ENCODE results near the gene ZNF430. TPM values are rescaled to one million over a fixed set of nuclear protein-coding genes. Genes with fewer than 3 reads are reported as not detected.

ZNF430 gene
- total RNA-seq, 1 experiment from 2014 or later, result 12.3 TPM

DNA sequence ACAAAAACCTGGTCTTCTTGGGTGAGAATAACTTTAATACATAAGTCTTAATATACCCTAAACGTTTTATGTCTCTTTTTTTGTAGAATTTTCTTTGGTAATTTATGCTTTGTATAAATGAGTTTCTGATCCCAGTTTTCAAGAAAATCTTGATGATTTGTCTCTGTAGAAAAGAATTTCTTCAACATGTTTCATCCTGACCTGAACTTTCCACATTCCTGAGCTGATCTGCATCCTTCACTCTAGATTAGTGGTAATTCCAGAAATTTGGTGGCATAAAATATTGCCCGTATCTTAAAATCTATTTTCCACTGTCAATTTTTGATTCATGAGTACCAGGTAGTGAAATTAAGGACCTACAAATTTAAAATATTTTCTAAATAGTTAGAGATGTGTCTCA lies 77.8 kb downstream of the ZNF430 start (continued):
- TF ChIP-seq TCF7 (CRISPR knock-in tag; IDR thresholded peaks at IDR 0.05; ENCODE audit: low read depth), result no peak
- no peak for TF ChIP-seq EMX1 (CRISPR knock-in tag; IDR thresholded peaks at IDR 0.05)
- TF ChIP-seq ZNF121 (CRISPR knock-in tag; IDR thresholded peaks at IDR 0.05), result no peak
- no peak for TF ChIP-seq NR1H2 (CRISPR knock-in tag; IDR thresholded peaks at IDR 0.05)
- TF ChIP-seq ELF4 (CRISPR knock-in tag; IDR thresholded peaks at IDR 0.05; ENCODE audit: low read depth), result no peak

DNA sequence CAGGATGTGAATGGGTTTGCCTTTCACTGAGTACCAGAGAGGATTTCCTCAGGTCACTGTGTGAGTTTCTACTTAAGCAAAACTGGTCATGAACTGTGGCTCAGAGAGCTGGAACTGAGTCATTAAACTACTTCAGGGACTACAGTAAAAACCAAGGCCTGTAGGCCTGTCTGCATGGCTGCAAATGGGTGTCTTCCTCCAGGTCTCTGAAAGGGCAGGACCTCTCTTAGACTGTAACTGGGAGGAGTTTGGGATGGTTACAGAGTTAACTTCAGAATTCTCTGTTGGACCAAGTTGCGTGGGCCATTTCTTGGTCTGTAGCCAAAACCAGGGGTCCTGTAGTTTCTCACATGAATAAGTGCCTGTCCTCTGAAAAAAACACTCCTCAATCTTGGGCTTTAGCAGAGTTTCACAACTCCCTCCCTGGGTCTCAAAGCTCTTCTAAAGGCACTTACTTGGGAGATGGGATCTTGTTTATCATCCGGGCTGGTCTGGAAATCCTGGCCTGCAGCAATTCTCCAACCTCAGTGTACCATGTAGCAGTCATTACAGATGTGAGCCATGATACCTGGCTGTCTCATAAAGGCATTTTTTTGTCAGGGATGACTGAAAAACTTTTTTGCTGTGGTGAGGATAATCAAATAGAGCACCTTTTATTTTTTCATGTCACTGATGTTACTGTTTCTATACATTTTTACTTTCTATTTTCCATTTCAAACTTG lies 81.2 kb downstream of the ZNF430 start:
- peak overlapping the region; percentile 8 for H3K27ac Mint-ChIP-seq
- POLR2A ChIA-PET, result interaction anchor here (0.9 to 1.4 kb wide), 2 partner anchors 40 to 81 kb away, joined by 3 to 4 read pairs; partner anchors contain the start of genes ZNF430 and ZNF431
- peaks cover 56% of the 10 kb centered on the region for H3K36me3 Mint-ChIP-seq
- CTCF ChIA-PET, result no interaction called here
- H3K4me3 Mint-ChIP-seq, result no peak overlapping the region
- DNase-seq (ENCODE audit: low spot score) (no peak), ATAC-seq (no peak)
- no peaks in the 10 kb centered on the region for H3K9me3 Mint-ChIP-seq
- no peaks in the 10 kb centered on the region for H3K4me1 Mint-ChIP-seq
- no peaks in the 10 kb centered on the region for H3K27me3 Mint-ChIP-seq (ENCODE audit: low read depth)
- no peak for TF ChIP-seq ZNF396 (CRISPR knock-in tag; IDR thresholded peaks at IDR 0.05; ENCODE audit: borderline replicate concordance)
- TF ChIP-seq, protein P1, sequence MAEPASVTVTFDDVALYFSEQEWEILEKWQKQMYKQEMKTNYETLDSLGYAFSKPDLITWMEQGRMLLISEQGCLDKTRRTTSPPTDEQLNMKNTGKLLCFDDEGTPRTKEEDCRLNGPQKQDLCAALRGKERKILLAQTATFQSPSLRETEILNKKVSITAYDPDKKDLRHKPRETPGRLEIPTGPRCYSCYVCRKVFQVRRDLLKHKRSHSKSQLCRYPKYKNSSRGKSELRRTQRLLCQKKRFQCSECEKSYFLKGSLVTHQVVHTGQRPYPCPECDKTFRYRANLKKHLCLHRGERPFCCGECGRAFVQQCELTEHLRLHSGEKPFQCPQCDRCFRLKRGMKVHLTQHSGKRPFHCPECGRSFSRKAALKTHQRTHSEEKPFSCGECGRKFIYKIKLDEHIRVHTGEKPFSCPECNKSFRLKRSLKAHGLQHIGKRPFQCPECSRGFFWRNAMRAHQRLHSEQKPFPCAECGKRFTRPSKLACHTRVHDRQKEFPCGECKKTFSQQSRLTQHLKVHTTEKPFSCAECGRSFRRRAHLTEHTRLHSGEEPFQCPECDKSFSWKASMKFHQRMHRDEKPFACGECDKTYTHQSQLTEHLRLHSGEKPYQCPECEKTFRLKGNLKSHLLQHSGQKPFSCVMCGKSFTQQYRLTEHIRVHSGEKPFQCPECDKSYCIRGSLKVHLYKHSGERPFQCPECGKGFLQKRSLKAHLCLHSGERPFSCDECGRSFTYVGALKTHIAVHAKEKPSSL (CRISPR knock-in tag; conservative IDR thresholded peaks at IDR 0.05), result no peak
- TF ChIP-seq SOX15 (CRISPR knock-in tag; IDR thresholded peaks at IDR 0.05), result no peak
- TF ChIP-seq ELF4 (CRISPR knock-in tag; IDR thresholded peaks at IDR 0.05; ENCODE audit: low read depth), result no peak
- TF ChIP-seq KAT7 (CRISPR knock-in tag; IDR thresholded peaks at IDR 0.05; ENCODE audit: borderline replicate concordance), result no peak
- TF ChIP-seq, protein P2, sequence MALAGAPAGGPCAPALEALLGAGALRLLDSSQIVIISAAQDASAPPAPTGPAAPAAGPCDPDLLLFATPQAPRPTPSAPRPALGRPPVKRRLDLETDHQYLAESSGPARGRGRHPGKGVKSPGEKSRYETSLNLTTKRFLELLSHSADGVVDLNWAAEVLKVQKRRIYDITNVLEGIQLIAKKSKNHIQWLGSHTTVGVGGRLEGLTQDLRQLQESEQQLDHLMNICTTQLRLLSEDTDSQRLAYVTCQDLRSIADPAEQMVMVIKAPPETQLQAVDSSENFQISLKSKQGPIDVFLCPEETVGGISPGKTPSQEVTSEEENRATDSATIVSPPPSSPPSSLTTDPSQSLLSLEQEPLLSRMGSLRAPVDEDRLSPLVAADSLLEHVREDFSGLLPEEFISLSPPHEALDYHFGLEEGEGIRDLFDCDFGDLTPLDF (CRISPR knock-in tag; IDR thresholded peaks at IDR 0.05), result no peak

DNA sequence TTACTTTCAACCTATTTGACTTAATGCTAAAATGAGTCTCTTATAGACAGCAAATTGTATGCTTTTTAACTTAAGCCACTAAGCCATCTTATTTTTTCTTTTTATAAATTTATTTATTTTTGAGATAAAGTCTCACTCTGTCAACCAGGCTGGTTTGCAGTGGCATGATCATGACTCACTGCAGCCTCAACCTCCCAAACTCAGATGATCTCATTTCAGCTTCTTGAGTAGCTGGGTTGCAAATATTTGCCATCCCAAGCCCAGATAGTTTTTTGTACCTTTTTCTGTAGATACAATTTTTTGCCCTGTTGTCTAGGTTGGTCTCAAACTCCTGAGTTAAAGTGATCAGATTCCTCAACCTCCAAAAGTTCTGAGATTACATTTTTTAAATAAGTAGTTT lies 88.7 kb downstream of the ZNF430 start:
- H3K4me3 Mint-ChIP-seq, result no peak overlapping the region
- POLR2A ChIA-PET, result no interaction called here
- H3K27me3 Mint-ChIP-seq (ENCODE audit: low read depth), result no peaks in the 10 kb centered on the region
- CTCF ChIA-PET, result no interaction called here
- peaks cover 16% of the 10 kb centered on the region for H3K9me3 Mint-ChIP-seq
- TF ChIP-seq, protein P3, sequence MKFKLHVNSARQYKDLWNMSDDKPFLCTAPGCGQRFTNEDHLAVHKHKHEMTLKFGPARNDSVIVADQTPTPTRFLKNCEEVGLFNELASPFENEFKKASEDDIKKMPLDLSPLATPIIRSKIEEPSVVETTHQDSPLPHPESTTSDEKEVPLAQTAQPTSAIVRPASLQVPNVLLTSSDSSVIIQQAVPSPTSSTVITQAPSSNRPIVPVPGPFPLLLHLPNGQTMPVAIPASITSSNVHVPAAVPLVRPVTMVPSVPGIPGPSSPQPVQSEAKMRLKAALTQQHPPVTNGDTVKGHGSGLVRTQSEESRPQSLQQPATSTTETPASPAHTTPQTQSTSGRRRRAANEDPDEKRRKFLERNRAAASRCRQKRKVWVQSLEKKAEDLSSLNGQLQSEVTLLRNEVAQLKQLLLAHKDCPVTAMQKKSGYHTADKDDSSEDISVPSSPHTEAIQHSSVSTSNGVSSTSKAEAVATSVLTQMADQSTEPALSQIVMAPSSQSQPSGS (CRISPR knock-in tag; IDR thresholded peaks at IDR 0.05; ENCODE audit: borderline replicate concordance, low read depth), result no peak
- TF ChIP-seq, protein P4, sequence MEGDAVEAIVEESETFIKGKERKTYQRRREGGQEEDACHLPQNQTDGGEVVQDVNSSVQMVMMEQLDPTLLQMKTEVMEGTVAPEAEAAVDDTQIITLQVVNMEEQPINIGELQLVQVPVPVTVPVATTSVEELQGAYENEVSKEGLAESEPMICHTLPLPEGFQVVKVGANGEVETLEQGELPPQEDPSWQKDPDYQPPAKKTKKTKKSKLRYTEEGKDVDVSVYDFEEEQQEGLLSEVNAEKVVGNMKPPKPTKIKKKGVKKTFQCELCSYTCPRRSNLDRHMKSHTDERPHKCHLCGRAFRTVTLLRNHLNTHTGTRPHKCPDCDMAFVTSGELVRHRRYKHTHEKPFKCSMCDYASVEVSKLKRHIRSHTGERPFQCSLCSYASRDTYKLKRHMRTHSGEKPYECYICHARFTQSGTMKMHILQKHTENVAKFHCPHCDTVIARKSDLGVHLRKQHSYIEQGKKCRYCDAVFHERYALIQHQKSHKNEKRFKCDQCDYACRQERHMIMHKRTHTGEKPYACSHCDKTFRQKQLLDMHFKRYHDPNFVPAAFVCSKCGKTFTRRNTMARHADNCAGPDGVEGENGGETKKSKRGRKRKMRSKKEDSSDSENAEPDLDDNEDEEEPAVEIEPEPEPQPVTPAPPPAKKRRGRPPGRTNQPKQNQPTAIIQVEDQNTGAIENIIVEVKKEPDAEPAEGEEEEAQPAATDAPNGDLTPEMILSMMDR (IDR thresholded peaks at IDR 0.05), result no peak
- TF ChIP-seq ATF1 (CRISPR knock-in tag; IDR thresholded peaks at IDR 0.05) (no peak), NR3C1 (CRISPR knock-in tag; conservative IDR thresholded peaks at IDR 0.05; ENCODE audit: low read depth) (no peak)
- H3K36me3 Mint-ChIP-seq, result peaks cover 59% of the 10 kb centered on the region
- DNase-seq (ENCODE audit: low spot score) (no peak), ATAC-seq (no peak)
- H3K27ac Mint-ChIP-seq, result no peak overlapping the region
- H3K4me1 Mint-ChIP-seq, result no peaks in the 10 kb centered on the region

Other genes with a start within 250 kb of the ZNF430 start
- 34.1 to 41.6 TPM (median 34.8 TPM) in 3 replicates for gene ZNF66, start 244.4 kb upstream of the ZNF430 start, total RNA-seq (2021)
- 22.8 to 23.7 TPM (median 22.8 TPM) in 3 replicates for gene ZNF85, start 97.4 kb upstream of the ZNF430 start, total RNA-seq (2021)
- gene ZNF714, start 61.5 kb downstream of the ZNF430 start, total RNA-seq (2021), result 50.0 to 60.4 TPM (median 50.8 TPM) in 3 replicates
- gene ZNF431, start 121.4 kb downstream of the ZNF430 start, total RNA-seq (2021), result 41.2 to 45.2 TPM (median 42.1 TPM) in 3 replicates

Data from WTC11 (cell line).